Stimulated activated CD8-positive, alpha-beta memory T cell treated with anti-CD3 and anti-CD28 coated beads, Interleukin-12 subunit alpha, Interleukin-12 subunit beta, amount 100 ng/mL, for 24 hours (primary cell): ENCODE data around the gene SLC13A3.

Experiments used
- DNase-seq: peaks from one replicate; pipeline ENCODE4 v3.0.0-alpha.2; 2020; ENCODE audit errors: extremely low read depth

The SLC13A3 gene

GRCh38 chr20:46578745-46579144 lies 72.5 kb downstream of the SLC13A3 start:
- DNase-seq: no peak

- DNase-seq: no peak
These were observed 74.4 kb downstream of the SLC13A3 start for GRCh38 chr20:46576774-46577395.

- no peak for DNase-seq
These were observed 75.3 kb downstream of the SLC13A3 start for GRCh38 chr20:46575937-46576461.

DNA sequence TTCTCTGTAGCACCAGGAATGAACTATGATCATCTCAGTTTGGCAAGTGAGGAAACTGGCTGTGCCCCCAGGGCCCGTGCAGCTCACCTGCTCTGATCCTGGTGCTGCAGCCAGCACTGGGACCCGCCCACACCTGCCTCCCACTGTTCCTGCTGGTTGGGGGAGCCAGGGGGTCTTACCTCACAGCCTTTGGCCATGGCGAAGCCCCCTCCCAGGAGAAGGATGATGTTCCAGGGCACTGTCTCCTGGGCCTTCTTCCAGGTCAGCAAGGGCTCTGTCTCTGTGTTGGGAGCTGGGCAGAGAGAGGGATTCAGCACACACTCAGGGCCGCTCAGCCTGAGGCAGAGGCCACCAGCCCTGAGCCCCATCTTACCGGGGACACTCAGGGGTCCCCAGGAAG lies 75.9 kb downstream of the SLC13A3 start:
- DNase-seq: no peak

DNA sequence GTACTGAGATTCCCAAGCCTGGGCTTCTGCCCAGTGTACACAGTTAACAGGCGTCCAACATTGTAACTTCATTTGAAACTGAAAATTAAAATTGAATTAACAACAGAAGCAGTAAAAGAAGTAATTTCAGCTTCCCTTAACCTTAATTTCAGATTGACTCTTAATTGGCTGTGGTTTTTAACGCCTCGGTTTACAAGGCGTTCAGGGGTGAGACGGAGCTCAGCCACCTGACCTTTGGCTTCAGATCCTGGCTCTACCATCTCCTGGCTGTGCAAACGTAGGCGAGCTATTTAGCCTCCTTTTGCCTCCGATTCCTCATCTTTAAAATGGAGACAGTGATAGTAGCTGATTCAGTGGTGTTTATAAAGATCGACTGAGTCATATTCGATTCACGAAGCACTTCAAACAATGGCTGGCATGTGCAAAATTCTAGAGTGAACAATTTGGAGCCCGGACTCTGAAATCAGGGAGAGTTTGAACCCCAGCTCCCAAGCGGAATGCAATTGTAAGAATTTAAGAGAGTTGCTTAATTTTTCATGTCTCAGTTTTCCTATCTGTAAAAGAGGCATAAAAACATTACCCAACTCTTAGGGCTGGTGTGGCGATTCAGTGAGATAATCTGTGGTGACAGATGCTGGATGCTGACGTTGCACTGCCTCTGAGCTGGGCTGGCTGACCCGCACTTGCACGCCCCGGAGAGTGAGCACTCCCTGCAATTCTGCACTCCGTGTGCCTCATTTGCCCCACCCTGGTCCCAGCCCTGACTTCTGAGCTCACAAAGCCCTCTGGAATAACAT lies 77.3 kb downstream of the SLC13A3 start:
- DNase-seq: no peak

GRCh38 chr20:46573234-46573633 lies 78.0 kb downstream of the SLC13A3 start:
- DNase-seq: no peak

- no peak for DNase-seq
These were observed 78.5 kb downstream of the SLC13A3 start for GRCh38 chr20:46572790-46573189.

DNA sequence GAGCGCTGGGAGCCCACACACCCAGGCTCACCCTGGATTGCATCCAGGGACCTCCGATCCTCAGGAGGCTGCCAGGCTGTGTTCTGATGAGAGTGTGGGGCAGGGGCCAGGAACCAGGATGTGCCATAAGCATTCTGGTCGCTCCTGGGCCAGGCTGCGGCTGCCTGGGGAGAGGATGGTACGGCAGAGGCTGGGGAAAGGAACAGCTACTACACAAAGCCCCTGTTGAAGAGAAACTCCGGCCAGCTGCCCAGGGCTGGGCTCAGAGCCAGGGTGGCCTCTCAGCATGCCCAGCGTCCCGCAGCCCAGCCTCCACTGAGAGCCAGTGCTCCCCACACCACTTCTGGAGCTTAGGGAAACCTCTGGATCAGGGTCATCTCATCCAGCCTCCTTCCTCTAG lies 79.1 kb downstream of the SLC13A3 start:
- DNase-seq: no peak

DNA sequence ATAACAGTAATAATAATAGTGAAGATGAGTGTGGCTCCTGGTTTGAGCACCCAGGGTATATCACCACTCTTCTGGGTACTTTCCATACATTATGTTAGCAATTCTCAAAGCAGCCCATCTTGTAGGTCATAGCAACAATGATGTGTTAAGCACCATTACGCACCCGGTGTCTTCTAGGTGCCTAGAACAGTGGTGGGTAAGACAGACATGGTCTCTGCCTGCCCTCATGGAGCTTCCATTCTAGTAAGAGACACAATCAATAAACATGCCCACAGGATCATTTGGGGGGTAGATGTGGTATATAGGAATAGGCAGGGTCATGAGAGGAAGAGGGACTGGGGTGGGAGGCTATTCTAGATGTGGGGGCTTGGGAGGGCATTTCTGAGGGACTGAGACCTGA lies 79.8 kb downstream of the SLC13A3 start:
- DNase-seq: no peak

DNA sequence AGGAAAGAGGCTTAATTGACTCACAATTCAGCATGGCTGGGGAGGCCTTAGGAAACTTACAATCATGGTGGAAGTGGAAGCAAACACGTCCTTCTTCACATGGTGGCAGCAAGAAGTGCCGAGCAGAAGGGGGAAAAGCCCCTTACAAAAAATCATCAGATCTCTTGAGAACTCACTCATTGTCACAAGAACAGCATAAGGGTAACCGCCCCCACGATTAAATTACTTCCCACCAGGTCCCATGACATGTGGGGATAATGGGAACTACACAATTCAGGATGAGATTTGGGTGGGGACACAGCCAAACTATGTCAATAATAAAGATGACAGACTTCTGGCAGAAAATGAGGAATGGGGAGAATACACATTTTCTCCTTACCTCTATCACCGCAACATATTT lies 80.3 kb downstream of the SLC13A3 start:
- DNase-seq: no peak

DNA sequence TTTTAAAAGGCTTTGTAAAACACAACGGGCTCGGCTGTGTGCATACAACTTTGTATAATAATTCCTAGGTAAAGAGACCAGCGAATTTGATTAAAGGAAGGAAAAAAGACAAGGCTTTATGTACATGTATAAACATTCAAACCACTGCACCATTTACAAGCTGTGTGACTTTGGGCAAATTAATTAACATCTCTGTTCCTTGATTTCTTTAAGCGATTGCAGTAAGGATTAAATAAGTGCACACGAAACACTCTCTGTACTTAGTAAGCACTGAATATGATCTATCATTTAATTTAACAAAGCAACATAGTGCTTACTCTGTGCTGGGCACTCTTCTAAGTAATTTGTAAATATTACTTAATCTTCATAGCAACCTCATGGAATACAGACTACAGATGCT lies 81.3 kb downstream of the SLC13A3 start:
- no peak for DNase-seq

GRCh38 chr20:46568570-46569129 lies 82.6 kb downstream of the SLC13A3 start:
- DNase-seq: no peak

GRCh38 chr20:46566125-46566524 lies 85.1 kb downstream of the SLC13A3 start:
- DNase-seq: no peak

DNA sequence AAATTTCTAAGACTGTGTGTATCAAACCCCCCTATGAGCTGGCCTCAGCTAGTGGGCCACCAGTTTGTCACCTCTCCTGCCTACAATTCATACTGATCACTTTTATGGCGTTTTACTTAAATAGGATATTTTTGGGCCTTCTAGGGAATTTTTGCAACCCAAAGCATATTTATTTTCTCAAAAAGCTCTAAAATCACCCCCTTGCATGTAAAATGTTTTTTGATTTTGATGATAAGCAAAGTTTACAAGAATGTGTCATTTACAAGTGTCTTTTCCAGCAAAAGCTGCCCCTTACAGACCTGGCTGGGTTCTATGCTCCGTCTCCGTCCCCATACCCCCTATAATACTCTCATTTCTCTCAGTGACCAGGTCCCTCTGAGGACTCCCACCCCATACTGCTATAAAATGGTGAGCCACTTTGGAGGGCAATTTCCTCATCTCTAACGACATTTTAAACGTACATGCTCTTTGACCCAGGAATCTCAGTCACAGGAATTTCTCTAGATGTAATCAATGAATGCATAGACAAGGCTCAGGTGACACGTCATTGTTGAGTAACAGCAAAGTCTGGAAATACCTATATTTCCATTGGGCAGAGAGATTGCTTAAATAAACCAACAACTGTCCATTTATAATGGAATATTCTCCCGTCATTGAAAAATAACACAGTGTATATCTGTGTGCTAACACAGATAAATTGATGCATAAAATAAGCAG lies 86.9 kb downstream of the SLC13A3 start:
- no peak for DNase-seq

DNA sequence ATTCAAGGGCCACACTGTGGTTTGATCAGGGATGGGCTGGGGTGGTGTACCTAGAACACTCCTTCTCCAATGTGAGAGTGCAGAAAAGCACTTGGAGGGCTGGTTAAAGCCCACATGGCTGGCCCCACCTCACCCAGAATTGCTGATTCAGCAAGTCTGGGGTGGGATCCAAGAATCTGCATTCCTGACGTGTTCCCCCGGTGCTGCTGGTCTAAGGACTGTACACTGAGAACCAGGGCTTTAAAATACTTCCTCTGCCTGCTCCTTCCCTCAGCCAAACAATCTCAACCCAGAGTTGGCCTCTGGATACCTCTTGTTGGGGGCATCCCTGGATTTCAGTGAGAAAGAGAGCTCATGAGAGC lies 87.4 kb downstream of the SLC13A3 start:
- no peak for DNase-seq

- no peak for DNase-seq
These were observed 87.9 kb downstream of the SLC13A3 start for GRCh38 chr20:46563170-46563859.

DNA sequence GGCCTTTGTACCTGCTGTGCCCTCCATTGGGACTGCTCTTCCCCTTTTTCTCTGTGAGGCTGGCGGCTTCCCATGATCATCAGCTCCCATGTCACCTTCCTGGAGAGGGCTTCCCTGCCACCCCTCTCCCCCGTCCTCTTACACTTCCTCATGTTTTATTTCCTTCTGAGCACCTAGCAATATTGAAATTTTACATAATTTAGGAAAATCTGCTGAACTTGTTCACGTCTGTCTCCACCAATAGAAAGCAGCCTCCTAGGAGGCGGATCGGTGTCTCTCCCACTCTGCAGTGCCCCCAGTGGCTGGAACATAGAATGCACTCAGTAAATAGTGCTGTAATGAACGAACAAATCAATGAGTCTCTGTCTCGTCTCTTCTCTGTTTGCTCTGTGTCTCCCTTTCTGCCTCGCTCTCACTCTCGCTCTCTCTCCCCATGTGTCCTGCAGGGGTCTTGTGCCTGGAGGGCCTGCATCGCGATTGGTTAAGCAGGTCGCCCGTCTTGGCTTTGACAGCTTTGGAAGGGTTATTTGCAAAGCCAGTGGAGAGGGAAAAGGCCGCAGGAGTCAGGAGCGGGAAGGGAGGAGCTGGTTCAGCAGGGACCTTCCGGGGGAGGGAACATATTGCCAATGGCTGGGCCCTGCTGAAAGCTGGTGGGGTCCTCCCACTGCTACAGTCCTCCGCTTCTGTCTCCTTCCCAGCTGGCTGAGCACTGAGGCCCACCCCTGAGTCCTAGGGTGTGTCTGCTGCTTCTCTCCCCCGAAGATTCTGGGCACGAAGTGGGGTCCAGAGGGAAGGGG lies 88.7 kb downstream of the SLC13A3 start:
- no peak for DNase-seq

DNA sequence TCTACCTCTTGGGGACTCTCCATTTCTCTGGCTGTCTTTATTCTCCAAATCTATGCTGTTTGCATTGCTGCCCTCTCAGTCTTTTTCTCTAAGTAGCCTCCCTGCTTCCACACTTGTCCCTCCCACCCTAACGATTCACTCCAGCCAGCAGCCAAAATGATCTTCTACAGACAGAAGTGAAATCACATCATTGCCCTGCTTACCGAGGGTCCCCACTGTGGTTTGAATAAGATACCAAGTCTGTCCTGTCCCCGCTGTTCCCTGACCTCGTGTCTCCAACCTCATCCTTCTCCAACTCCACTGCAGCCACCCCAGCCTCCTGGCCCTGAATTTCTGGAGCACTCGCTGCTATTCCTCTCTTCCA lies 89.3 kb downstream of the SLC13A3 start:
- DNase-seq: no peak

DNA sequence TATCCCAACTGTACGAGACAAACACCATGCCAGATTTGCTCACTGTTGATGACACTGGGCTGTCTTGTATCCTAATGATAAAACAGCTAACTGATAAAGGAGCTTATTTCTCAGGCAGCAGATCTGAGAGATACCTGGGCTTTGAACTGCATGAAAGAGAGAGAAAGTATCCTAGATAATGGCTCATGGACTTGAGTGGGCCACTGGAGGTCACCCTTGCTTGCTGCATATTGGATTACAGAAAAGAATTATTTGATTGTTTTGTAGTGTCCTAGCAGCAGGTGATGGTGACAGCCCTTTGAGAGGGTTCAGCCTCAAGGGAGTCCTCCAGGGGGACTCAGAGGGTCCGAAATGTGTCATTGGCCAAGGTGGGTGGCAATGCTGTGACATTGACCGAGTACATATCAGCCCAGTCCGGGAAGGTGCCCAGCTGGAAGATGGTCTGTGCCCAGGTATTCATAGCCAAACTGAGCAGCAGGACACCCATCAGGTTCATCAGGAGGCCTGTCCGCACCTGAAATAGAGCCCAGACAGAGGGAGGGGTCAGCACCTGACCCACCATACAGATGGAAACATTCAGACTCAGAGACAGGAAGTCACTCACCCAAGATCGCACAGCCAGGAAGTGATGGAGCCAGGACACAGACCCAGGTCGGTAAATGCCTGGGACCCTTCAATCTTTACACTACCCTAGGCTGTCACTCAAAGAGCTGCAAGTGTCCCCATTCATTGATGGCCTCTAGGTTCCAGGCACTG lies 91.4 kb downstream of the SLC13A3 start:
- no peak for DNase-seq

- DNase-seq: no peak
These were observed 92.3 kb downstream of the SLC13A3 start for GRCh38 chr20:46559001-46559400.
